ENCODE measurements around the gene IGF1R.

GRCh38 chr15:98717371-98717770 lies 69.0 kb downstream of the IGF1R start:
- TF ChIP-seq CTCF (conservative IDR thresholded peaks at IDR 0.05 in 1 of 2, IDR thresholded peaks at IDR 0.05 in 1 of 2; ENCODE audit: extremely low read depth in 1 of 2, insufficient read depth in 1 of 2, low read depth in 1 of 2, low read length in 2 of 2): no peak
- TF ChIP-seq EZH2 (IDR thresholded peaks at IDR 0.05; ENCODE audit: borderline replicate concordance, low read length): no peak

Measured in mammary epithelial cell (primary cell).